Stimulated activated CD4-positive, alpha-beta T cell treated with anti-CD3 and anti-CD28 coated beads, TNF-alpha, amount 100 ng/mL, for 1 hour (primary cell): ENCODE results near the gene FANCC.

Experiments
- DNase-seq, 3 donors: peaks; one replicate each; pipeline ENCODE4 v3.0.0-alpha.2; 2020; ENCODE audit warnings: low read depth in 3 of 3, low spot score in 1 of 3

The FANCC gene

DNA sequence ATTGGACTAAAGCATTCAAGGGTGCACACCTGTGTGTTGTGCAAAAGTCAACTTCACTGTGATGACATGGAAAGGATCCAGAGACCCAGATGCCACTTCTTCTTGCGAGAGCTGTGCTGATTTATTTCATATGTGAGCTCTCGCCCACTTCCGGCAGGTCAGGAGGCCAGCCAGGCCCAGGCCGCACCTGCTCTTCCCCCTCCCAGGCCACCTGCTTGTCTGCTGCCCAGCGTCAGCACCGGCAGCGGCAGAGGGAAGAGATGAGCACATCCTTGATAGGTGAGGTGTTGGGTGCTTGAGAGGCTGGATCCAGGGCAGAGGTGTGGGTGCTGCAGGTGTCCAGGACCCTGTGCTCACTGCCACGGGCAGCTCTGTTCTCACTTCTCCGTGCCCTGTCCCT lies 242.9 kb downstream of the FANCC start:
- DNase-seq: no peak

DNA sequence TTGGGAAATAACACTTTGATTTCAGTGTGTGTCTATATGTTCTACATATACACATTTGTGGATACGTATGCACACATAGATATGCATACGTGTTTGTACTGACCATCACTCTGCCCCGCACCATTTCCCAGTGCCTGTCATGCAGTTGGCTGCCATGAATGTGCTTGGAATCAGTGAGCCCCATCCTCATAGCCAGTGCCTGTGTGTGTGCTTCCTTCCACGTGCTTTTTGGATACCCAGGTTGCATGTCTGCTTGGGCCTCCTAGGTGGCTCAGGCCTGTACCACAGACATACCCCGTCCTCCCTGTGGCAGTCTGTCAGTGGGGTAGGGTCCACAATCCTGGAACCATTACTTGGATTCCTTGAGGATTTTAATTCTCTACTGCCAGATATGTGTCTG lies 243.6 kb downstream of the FANCC start:
- no peak for DNase-seq

DNA sequence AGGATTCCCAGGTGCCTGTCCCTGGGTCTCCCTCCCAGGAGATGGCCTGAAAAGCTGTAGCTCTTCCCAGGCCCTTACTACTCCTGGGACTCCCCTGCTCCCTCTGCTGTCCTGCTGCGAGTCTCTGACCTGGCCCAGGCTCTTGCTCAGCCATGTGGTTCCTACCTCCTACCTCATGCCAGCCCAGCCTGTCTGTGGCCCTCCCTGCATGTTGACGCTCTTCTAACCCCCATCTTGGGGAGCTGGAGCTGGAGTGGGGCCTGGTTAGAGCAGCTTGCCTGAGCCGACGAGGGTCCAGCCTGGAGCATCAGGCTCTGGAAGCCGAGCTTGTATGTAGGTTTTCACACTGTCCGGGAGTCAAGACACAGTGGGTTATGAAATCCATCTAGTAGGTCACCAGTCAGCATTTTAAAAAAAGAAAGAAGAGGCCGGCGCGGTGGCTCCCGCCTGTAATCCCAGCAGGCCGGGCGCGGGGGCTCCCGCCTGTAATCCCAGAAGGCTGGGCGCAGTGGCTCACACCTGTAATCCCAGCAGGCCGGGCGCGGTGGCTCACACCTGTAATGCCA lies 244.4 kb downstream of the FANCC start:
- no peak for DNase-seq

DNA sequence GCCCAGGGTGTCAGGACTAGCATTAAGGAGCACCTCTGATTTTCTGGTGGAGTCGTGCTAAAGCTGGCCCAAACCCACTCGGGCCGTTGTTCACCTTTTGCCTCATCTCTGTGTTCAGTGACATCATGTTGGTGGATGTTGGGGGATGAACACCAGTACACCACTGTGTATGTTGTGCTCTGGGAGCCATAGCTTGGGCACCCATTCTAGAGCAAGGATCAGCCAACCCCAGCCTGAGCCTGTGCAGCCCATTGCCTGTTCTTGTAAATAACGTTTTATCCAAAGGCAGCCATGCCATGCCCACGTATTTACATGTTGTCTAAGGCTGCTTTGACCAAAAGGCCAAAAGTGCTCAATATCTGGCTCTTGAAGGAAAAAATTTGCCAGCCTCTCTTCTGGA lies 245.6 kb downstream of the FANCC start:
- DNase-seq: no peak

DNA sequence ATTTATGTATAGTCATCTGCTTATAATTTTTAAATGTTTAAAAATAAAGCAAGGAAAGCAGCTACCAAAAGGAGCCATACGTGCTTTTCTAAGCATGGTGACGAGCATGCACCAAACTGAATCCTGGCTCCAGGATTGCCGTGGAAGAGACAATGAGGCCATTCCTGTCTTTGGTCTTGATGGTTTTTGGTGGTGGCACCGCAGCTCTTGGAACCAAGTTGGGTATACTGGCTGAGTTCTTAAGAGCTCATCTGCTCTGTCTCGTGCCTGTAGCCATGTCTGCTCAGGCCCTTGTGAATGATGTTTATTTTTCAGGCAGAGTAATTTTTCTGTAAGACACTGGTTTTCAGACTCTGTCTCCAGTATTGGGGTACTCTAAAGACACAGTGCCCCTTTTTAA lies 246.1 kb downstream of the FANCC start:
- no peak for DNase-seq

DNA sequence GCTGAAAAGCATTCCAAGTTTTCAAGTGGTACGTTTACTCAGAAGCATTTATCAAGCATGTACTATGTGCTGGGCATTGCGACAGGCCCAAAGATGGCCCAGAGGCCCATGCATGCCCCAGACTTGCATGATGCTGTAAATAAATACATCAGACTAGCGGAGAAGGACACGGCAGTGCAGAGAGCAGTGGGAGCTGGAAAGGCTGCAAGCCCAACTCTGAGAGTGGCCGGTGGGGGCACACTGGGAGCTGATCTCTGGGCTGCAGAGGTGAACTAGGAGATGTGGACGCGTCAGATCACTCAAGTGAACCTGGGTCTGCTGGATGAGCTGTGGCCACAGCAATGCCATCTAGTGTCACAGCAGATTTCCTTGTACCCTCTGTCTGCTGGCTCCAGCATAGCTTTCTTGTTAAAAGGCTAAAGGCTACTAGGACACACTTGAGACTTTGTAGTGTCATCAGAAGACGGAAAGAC lies 246.9 kb downstream of the FANCC start:
- DNase-seq: no peak

DNA sequence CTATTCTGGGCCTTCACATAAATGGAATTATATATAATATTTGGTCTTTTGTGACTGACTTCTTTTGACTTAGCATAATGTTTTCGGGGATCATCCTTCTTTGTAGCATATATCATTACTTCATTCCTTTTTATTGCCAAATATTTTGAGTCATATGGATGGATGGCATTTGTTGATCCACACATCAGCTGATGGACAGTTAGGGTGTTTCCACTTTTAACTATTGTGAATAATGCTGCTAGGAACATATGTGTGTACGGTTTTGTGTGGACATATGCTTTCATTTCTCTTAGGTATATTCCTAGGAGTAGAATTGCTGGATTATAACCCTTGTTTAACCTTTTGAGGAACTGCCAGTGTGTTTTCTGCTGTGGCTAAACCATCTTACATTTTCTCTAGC lies 249.6 kb downstream of the FANCC start:
- no peak for DNase-seq

DNA sequence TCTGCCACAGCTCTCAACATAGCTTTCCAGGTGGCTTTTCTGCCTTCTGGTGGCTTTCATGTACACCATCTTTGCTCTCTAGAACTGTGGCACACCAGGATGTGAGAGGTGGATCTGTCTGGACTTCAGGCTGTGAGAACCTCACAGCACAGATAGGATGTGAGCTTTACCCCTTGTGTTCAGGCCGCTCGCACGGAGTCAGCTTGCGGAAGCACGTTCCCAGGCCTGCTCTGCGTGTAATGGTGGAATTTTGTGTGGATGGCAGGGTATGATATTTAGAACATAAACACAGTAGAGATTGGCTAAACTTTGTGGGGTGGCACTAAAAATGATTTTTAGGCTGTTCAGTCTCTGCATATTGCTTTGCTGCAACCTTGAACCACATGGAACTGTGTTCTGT lies 250.5 kb downstream of the FANCC start:
- no peak for DNase-seq

DNA sequence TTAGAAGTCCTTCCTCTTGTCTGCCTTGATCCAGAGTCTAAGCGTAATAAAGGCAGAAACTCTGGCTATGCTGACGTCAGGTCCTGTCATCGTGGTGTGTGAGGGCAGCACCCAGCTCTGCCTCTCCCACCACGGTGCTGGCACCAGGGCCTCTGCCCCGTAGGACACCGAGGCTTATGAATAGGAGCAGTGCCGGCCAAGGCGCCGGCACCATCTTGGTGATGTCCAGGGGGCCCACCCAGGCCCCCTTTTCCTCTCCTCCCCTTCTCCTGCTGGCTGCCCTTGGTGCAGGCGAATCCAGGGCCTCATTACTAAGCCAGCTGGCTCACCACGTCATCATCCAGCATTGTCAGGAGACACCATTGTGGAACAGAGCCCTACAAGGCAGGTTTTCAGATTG lies 252.3 kb downstream of the FANCC start:
- no peak for DNase-seq

DNA sequence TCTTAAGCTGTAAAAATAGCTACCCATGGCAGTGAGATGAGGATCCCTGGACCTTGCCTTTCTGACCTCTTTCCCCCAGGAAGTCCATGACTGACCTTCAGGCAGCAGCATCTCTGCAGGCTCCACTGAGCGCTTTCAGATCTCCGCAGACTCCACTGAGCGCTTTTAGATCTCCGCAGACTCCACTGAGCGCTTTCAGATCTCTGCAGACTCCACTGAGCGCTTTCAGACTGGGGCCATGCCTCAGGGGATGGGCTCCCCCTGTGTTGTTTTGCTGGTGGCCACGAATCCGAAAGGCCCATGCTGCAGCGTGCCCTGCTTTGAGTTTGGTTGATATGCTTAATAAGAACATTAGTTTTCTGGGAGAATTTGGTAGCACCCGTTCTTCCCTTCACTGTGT lies 254.2 kb downstream of the FANCC start:
- no peak for DNase-seq

DNA sequence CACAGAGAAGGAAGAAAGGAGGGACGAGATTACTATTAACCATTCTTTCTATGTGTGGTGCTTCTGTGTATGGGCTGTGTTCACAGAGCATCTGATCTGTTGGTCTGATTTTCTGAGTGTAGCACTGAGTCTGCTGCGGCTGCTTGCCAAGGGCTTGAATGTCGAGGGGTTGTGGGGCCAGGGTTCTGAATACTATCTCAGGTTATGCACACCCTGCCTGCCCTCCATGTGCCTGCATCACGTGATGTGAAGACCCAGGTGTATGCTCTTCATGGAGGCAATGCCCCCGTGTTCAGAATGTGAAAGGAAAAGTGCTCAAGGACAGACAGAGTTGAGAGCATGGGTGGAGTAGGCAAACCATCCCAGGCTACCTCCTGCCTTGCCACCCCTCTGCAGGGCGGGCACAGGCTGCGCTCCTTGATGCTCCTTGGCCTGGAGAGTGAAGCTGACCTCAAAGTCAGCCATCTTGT lies 254.9 kb downstream of the FANCC start:
- DNase-seq: no peak

DNA sequence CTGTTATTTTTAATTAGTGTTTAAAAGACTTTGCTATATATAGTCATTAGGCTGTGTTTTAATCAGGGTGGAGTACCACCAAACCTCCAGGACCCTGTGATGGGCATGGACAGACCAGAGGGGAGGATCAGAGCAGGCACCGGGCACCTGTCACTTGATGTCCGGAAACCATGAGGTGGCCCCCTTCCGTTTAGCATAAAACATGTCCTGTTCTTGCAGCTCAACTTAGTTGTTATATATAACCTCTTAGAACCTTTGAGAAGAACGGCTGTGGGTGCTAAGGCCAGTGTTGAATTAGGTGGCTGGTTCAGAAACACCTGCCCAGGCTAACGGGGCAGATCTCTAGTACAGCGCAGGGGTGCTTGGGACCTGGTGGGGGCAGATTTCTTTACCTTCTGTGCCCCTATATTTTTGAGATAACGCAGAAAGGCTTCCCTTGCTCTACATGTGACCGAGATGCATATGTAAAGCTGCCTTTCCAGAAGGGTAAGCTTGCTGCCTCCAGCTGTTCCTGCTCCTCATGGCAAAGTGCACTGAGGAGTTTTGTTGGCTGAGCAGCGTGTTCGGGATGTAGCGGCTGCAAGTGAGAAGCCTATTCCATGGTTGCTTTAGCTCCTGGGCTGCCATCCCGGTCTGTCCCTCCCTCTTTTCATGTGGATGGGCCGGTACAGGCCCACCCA lies 255.5 kb downstream of the FANCC start:
- DNase-seq: no peak

DNA sequence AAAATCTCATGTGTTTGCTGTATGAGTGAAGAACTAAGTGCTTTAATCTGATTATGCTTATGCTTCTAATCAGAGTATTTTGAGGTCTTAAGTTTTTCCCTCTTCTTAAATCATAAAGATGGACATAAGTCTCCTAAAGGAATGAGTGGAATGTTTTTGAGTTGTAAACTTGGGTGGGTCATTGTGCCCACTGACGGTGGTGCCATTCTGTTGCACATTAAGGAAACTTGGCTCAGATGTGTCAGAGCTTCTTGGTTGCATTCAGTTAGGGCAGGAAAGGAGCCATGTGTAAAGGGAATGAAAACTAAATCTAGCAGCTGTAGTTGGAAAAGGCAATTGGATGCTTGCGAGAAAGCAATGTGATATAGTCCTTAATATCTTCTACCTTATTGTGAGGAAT lies 256.6 kb downstream of the FANCC start:
- no peak for DNase-seq

DNA sequence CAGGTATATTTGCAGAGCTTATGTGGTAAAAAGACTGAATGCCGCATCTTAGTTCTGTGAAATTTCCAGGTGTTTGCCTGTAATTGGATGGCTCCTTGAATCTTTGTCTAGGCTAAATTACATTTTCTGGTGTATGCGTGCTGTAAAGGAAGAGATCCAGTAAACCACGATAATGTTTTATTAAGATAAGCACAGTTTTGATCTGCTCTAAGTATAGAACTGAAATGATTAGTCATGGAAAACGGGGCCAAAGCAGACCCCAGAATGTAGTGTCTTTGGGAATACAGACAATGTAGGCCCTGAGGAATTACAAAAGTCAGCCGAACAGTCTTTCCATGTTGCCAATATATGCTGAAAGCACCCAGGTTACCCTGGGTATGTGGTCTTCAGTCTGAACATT lies 257.3 kb downstream of the FANCC start:
- DNase-seq: no peak

DNA sequence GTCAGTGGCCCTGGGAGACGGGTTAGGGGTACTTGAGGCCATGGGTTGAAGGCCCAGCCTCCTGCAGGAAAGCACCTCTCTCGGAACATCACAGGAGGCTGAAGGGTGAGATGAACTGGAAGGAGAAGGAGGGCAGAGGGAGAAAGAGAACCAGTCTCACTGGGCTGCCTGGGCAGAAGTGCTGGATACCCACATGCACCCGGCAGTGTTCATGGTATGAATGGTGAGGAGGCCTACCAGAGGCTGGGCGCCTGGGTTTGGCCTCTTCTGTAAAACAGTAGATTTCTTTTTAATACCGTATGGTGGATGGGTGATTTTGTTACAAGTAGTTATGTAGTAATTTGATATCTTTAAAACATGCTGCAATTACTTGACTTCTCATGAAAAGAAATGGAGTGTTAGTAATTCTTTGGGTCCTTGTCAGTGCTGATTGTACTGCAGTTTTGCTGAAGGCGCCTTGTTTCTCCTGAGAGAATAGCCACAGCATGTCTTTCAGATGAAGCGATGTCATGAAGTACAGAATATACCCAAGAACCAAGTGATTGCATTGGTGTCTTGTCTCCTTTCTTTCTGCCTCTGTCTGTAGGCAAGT lies 258.6 kb downstream of the FANCC start:
- DNase-seq: no peak

DNA sequence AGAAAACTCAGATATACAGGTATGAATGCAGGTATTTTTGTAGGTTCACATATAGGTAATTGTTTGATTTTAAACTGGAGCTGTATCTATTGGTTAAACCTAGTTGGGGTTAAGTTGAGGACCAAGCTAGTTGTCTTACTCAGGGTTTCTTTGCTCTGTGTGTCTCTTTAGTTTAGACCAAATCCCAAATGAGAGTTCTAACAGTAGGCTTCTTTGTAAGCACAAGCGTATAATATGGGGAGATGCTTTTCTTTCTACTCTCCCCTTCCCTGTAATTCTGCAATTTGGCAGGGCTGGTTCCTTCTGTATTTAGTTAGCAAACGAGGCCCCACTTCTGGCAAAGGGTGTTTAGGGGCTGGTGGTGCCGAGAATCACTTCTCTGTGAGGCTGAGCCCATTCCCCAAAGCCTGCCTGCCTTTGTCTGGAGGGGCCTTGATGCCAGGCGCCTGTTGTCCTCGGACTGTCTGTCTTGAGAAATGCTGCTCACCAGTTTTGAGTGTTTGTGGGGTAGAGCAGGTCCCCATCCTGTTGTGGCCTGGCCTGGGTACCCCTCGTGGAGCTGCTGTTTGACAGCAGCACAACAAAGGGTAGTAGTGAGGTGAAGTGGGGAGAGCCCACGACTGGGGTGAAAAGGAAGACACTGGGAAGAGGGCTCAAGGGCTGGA lies 259.3 kb downstream of the FANCC start:
- no peak for DNase-seq

DNA sequence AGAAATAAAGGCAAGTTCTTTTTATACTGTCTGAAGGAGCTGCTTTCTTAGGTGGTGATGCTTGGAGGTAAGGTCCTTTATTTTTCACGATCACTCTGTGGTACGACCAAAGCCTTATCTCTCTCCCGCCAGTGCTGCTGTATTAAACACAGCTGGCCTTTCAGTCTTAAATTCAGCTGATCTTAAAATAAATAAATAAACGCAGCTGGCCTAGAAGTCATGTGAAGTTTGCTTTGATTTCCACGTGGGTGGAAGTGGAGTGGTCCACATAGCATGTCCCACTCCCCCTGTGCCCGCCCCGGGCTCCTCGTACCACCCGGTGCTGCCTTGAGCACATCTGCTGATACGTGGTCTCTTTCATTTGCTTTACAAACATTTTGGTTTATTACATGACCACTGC lies 260.4 kb downstream of the FANCC start:
- DNase-seq: no peak

DNA sequence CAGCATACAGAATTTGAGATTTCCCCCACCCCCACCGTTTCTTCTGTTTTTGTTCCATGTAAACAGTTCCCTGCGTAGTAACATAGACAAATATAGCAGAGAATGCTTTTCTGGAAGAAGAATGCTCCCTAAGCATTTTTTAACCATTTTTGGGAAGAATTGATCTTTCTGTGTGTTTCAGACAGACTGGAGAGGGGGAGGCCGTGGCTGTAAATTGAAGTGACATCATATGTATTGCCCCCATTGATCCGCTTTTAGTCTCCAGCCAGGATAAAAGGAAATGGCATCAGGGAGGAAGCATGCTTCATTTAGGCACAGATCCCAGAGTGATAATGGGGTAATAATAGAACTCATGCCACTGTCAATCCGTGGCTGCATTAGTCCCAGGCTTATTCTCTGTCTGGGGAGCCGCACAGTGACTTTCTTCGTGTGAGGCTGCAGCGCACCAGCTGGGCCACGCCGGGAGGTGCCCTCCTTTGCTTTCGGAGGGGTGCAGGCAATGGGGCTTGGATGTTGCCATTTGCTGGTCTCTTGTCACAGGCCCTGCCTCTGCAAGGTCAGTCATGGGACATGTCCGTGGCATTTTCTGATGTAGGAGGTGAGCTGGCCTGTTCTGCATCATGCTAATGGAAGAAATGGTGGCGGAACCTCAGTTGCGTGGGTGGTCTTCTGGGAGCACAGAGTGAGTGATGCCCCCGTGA lies 261.5 kb downstream of the FANCC start:
- DNase-seq: no peak

DNA sequence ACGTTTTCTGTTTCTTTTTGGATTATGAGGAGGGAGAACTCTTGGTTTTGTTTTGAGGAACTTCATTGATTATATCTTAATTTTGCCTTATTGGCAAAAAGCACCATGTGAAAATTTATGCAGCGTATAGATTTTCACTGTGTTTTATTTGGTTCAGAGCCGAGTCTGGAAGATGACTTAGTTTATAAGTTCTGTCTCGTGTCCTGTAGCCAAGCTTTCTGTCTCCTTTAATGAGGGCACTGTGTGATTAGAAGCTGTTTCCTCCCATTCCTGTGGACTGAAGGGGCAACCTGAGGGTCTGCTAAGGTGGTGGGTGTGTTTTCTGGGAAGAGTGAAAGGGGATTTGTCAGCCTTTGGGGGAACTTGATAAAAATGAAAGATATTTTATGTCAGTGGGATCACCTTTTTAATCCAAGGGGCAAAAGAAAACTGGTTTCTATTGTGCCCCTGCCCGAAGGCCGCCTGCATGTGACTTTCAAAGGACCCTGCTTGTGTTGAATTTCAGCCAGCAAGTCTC lies 262.1 kb downstream of the FANCC start:
- no peak for DNase-seq

DNA sequence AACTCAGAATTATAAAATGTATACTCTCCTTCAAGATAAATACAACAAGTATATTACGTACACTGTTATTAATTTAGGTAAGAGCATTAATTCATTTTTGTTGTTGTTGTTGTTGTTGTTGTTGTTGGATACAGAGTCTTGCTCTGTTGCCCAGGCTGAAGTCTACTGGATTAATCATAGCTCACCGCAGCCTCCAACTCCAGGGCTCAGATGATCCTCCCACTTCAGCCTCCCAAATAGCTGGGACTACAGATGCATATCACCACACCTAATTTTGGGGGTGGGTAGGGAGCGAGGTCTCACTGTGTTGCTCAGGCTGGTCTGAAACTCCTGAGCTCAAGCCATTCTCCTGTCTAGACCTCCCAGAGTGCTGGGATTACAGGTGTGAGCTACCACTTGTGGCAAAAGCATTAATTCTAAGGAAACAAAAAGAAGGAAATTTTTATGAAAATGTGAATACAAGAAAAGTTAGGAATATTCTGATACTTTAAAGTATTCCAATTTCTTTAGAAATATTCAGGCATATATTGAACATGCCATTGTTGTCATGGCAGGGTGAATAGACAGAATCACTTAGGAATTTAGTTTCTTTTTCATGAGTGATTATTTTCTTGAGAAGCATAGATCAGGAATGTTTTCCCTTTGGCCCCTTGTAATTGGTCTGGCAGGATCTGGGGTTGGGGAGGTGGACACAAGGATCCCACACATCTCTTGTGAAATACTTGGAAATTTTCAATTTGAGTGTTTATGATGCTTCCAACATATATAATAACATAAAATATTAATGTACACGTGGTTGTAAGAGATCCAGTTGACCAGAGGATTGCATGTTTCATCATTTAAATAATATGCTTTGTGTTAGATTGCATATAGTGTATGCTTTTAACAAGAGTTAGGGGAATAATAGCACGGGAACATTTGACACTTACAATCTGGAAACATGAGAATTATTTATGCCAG lies 263.6 kb downstream of the FANCC start:
- DNase-seq: no peak
